ENCODE results near the gene RAB36. TPM values are rescaled to one million over a fixed set of nuclear protein-coding genes. Genes with fewer than 3 reads are reported as not detected.

RAB36 gene
- total RNA-seq, 4 donors from 2014 or later = 1.2 to 3.6 (median 1.8) TPM

DNA sequence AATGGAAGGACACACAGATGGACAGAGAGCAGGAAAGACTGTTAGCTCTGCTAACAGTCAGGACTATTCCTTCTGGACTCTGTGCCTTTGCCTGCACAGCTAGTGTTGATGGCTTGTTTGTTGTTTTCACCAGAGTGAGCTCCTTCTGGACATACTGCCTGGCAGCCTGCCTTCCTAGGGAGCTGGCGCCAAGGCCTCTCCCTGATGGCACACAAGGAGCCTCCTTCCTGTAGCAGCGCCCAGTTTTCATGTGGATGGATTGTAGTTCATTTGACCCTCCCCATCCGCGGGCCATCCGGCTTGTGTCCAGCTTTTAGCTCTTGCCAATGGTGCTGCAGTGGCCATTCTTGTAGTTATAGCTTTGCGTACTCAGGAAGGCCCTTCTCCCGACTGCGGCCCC lies 18.4 kb downstream of the RAB36 start:
- no peak for TF ChIP-seq POLR2A (IDR thresholded peaks at IDR 0.05)
- TF ChIP-seq, protein P1, sequence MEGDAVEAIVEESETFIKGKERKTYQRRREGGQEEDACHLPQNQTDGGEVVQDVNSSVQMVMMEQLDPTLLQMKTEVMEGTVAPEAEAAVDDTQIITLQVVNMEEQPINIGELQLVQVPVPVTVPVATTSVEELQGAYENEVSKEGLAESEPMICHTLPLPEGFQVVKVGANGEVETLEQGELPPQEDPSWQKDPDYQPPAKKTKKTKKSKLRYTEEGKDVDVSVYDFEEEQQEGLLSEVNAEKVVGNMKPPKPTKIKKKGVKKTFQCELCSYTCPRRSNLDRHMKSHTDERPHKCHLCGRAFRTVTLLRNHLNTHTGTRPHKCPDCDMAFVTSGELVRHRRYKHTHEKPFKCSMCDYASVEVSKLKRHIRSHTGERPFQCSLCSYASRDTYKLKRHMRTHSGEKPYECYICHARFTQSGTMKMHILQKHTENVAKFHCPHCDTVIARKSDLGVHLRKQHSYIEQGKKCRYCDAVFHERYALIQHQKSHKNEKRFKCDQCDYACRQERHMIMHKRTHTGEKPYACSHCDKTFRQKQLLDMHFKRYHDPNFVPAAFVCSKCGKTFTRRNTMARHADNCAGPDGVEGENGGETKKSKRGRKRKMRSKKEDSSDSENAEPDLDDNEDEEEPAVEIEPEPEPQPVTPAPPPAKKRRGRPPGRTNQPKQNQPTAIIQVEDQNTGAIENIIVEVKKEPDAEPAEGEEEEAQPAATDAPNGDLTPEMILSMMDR (IDR thresholded peaks at IDR 0.05) = no peak
- peak; percentile 38 to 90 for DNase-seq (ENCODE audit: low spot score in 2 of 2)
- 70 to 72% methylated on average over 8 of the region's 8 CpGs for WGBS, 2 donors
- no peak overlapping the region for H3K4me3 ChIP-seq (ENCODE audit: low read depth, poor library complexity, severe bottlenecking)
- intact Hi-C loops (cut with DNase I; ENCODE audit: low total_unique reads) = no loop called here

DNA sequence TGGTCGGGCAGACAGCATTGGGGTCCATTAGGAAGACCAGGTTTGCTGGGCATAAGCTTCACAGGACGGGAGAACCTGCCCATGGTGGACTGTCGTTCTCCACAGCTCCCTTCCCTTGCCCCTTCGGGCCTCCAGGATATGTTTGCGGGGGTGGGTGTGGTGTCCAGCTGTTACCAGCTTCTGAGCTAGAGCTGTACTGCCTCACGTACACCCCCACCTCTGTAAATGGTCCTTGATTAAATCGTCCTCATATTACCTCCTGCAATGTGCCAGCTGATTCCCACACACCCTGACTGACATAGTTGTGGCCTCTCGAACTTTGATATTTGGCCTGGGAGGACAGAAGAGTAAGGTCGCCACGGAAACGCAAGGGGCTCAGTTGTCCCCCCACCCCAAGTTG lies 18.8 kb downstream of the RAB36 start:
- intact Hi-C loops (cut with DNase I; ENCODE audit: low total_unique reads) = no loop called here
- no peak overlapping the region for H3K4me3 ChIP-seq (ENCODE audit: low read depth, poor library complexity, severe bottlenecking)
- no peak for DNase-seq (ENCODE audit: low spot score in 2 of 2)
- TF ChIP-seq POLR2A (IDR thresholded peaks at IDR 0.05) = no peak
- TF ChIP-seq, protein P1 (IDR thresholded peaks at IDR 0.05) = no peak
- WGBS, 2 donors = 79 to 84% methylated on average over 11 of the region's 11 CpGs

DNA sequence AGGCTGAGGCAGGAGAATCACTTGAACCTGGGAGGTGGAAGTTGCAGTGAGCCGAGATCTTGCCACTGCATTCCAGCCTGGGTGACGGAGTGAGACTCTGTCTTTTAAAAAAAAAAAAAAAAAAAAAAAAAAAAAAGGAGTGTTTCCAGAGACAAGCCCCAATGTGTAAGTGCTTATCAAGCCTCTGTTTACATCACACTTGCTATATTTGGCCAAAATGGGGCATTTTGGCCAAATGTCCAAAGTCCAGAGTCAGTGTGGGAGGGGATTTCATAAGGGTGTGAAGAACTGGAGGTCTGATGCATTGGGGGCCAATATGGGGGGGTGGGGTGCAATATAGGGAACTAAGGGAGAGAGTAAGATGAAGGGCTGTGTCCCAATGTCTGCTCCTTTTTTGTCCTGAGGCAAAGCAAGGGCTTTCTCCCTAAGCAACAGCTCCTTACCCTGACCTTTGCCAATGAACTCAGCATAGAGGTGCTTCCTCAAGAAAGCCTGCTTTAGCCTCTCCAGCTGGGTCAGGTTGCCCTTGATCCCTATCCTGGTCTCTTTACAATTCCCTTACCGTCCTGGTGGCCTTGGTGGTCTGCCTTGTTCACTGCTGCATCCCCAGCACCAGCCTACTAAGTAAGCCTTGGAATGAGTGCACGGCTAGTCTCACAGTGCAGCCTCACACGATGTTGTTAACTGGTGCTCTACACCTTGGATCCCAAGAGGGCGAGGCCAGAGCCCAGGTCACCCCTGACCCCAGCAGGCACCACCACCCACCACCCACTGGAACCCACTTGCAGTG lies 21.0 kb downstream of the RAB36 start:
- no peak for DNase-seq (ENCODE audit: low spot score in 2 of 2)
- intact Hi-C loops (cut with DNase I; ENCODE audit: low total_unique reads) = no loop called here
- no peak overlapping the region for H3K4me3 ChIP-seq (ENCODE audit: low read depth, poor library complexity, severe bottlenecking)
- 85 to 86% methylated on average over 5 to 6 of the region's 6 CpGs for WGBS, 2 donors
- no peak for TF ChIP-seq POLR2A (IDR thresholded peaks at IDR 0.05)
- TF ChIP-seq, protein P1 (IDR thresholded peaks at IDR 0.05) = no peak

DNA sequence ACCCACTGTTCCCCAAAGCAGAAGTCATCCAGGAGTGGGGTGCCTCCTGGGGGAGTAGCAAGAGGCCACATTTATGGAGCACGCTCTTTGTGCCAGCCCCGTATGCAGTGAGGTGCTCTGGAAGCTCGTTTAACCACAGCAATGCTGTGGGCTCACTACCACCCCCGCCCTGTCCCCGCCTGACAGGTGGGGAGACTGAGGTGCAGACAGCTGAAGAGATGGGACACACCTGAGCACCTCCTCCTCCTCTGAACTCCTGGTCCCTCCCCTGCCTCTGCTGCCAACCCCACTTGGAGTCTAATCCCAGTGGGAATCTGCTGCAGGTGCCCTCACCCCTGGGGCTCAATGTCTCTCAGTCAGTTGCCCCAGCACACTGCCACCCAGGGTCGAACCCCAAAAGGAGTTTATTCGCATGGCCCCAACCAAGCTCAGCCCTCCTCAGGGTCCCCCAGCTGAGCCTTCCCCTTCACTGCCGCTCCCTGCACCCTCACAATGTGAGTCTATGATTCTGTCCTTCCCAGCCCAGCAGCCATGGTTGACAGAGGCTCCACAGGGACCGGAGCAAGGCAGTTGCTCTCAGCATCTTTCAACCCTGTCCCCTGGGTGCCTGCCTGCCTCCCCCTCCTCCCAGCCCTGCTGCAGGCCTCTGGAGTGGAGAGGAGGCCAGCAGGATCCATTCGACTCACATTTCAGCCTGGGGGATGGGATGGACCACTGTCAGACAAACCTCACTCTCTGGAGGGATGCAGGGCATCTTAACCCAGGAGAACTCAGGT lies 21.8 kb downstream of the RAB36 start:
- 72 to 77% methylated on average over 10 of the region's 10 CpGs for WGBS, 2 donors
- intact Hi-C loops (cut with DNase I; ENCODE audit: low total_unique reads) = no loop called here
- TF ChIP-seq, protein P1 (IDR thresholded peaks at IDR 0.05) = no peak
- no peak for TF ChIP-seq POLR2A (IDR thresholded peaks at IDR 0.05)
- no peak for DNase-seq (ENCODE audit: low spot score in 2 of 2)
- no peak overlapping the region for H3K4me3 ChIP-seq (ENCODE audit: low read depth, poor library complexity, severe bottlenecking)

DNA sequence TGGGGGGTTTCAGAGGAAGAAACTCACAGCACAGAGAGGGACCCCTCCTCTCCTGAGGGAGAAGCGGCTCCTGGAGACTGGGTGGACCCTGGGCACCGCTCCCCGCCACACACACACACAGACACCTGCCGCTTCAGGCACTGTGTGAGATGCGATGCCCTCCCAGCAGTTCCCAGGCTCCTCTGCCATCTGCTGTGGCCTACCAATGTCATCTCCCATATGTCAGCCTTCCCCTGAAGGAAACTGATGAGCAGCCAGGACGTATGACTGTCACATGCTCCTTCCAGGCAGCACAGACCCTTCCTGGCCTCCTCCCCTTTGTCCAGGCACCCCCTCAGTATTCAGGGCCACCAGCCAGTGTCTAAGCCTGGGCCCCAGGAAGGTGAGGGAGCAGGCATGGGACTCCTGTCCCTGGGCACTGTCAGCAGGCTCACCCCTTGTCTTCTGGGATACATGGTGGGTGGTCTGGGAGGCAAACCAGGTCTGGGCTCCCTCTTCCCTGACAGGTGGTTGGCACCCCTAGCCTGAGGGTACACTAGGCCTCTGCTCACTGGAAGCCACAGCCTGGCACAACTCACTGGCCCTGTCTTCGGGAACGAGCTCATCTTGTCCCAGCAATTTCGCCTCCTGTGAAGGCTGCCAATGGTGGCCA lies 23.2 kb downstream of the RAB36 start:
- TF ChIP-seq POLR2A (IDR thresholded peaks at IDR 0.05) = no peak
- TF ChIP-seq, protein P1 (IDR thresholded peaks at IDR 0.05) = no peak
- DNase-seq (ENCODE audit: low spot score in 2 of 2) = no peak
- no peak overlapping the region for H3K4me3 ChIP-seq (ENCODE audit: low read depth, poor library complexity, severe bottlenecking)
- intact Hi-C loops (cut with DNase I; ENCODE audit: low total_unique reads) = no loop called here
- WGBS, 2 donors = 89% methylated on average over 9 of the region's 9 CpGs

Data from lower leg skin (tissue), 4 donors.